ENCODE measurements around the gene ARFGEF3. TPM values are rescaled to one million over a fixed set of nuclear protein-coding genes. Genes with fewer than 3 reads are reported as not detected.
A peak's percentile ranks its signal among the peaks of the same experiment; 100 is the strongest.

ARFGEF3 gene
- total RNA-seq, 1 donor from 2014 or later, result 28.6 TPM

GRCh38 chr6:138311268-138311667 is 149.5 kb downstream of the ARFGEF3 start:
- no peaks in the 10 kb centered on the region for H3K27me3 Mint-ChIP-seq
- peaks cover 10% of the 10 kb centered on the region for H3K4me1 Mint-ChIP-seq (ENCODE audit: low read depth)
- TF ChIP-seq, protein P1, sequence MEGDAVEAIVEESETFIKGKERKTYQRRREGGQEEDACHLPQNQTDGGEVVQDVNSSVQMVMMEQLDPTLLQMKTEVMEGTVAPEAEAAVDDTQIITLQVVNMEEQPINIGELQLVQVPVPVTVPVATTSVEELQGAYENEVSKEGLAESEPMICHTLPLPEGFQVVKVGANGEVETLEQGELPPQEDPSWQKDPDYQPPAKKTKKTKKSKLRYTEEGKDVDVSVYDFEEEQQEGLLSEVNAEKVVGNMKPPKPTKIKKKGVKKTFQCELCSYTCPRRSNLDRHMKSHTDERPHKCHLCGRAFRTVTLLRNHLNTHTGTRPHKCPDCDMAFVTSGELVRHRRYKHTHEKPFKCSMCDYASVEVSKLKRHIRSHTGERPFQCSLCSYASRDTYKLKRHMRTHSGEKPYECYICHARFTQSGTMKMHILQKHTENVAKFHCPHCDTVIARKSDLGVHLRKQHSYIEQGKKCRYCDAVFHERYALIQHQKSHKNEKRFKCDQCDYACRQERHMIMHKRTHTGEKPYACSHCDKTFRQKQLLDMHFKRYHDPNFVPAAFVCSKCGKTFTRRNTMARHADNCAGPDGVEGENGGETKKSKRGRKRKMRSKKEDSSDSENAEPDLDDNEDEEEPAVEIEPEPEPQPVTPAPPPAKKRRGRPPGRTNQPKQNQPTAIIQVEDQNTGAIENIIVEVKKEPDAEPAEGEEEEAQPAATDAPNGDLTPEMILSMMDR (IDR thresholded peaks at IDR 0.05; ENCODE audit: unreplicated experiment), result no peak
- H3K4me3 Mint-ChIP-seq (ENCODE audit: low read depth), result no peak overlapping the region
- H3K27ac Mint-ChIP-seq, result peak overlapping the region; percentile 33
- DNase-seq (ENCODE audit: low spot score, unreplicated experiment), result no peak
- no peaks in the 10 kb centered on the region for H3K9me3 Mint-ChIP-seq (ENCODE audit: low read depth)
- H3K36me3 Mint-ChIP-seq (ENCODE audit: insufficient read depth), result peaks cover 20% of the 10 kb centered on the region

GRCh38 chr6:138318741-138319375 is 157.1 kb downstream of the ARFGEF3 start:
- no peaks in the 10 kb centered on the region for H3K4me1 Mint-ChIP-seq (ENCODE audit: low read depth)
- H3K27ac Mint-ChIP-seq, result no peak overlapping the region
- H3K27me3 Mint-ChIP-seq, result no peaks in the 10 kb centered on the region
- peaks cover 35% of the 10 kb centered on the region for H3K36me3 Mint-ChIP-seq (ENCODE audit: insufficient read depth)
- TF ChIP-seq, protein P1 (IDR thresholded peaks at IDR 0.05; ENCODE audit: unreplicated experiment), result no peak
- H3K4me3 Mint-ChIP-seq (ENCODE audit: low read depth), result no peak overlapping the region
- H3K9me3 Mint-ChIP-seq (ENCODE audit: low read depth), result peaks cover 7% of the 10 kb centered on the region
- DNase-seq (ENCODE audit: low spot score, unreplicated experiment), result no peak

- H3K27ac Mint-ChIP-seq, result no peak overlapping the region
- DNase-seq (ENCODE audit: low spot score, unreplicated experiment), result no peak
- H3K4me1 Mint-ChIP-seq (ENCODE audit: low read depth), result no peaks in the 10 kb centered on the region
- TF ChIP-seq, protein P1 (IDR thresholded peaks at IDR 0.05; ENCODE audit: unreplicated experiment), result no peak
- no peaks in the 10 kb centered on the region for H3K27me3 Mint-ChIP-seq
- H3K4me3 Mint-ChIP-seq (ENCODE audit: low read depth), result no peak overlapping the region
- H3K9me3 Mint-ChIP-seq (ENCODE audit: low read depth), result peaks cover 11% of the 10 kb centered on the region
- H3K36me3 Mint-ChIP-seq (ENCODE audit: insufficient read depth), result peaks cover 45% of the 10 kb centered on the region
Observed at GRCh38 chr6:138321934-138322333, 160.2 kb downstream of the ARFGEF3 start.

GRCh38 chr6:138323821-138324220 is 162.1 kb downstream of the ARFGEF3 start:
- H3K36me3 Mint-ChIP-seq (ENCODE audit: insufficient read depth), result peaks cover 56% of the 10 kb centered on the region
- TF ChIP-seq, protein P1 (IDR thresholded peaks at IDR 0.05; ENCODE audit: unreplicated experiment), result no peak
- H3K9me3 Mint-ChIP-seq (ENCODE audit: low read depth), result peaks cover 11% of the 10 kb centered on the region

DNA sequence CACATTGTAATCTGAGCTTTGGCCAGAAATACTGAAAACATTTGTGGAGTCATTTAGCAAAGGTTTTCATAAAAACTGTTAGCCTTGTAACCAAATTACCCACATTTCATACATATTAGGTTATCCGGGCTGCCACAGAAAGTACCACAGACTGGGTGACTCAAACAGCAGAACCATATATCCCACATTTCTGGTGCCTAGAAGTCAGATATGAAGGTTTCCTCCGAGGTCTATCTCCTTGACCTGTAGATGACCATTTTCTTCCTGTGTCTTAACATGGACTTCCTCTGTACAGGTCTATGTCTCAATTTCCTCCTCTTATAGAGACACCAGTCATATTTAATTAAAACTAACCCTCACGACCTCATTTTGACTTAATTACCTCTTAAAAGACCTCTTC is 166.5 kb downstream of the ARFGEF3 start:
- DNase-seq (ENCODE audit: low spot score, unreplicated experiment), result no peak
- H3K36me3 Mint-ChIP-seq (ENCODE audit: insufficient read depth), result peaks cover 33% of the 10 kb centered on the region
- H3K9me3 Mint-ChIP-seq (ENCODE audit: low read depth), result peaks cover 4% of the 10 kb centered on the region

More at GRCh38 chr6:138323821-138324220, 162.1 kb downstream of the ARFGEF3 start:
- Mint-ChIP-seq H3K27me3 (no peaks in the 10 kb centered on the region), H3K4me1 (ENCODE audit: low read depth) (no peaks in the 10 kb centered on the region), H3K4me3 (ENCODE audit: low read depth) (no peak overlapping the region), H3K27ac (no peak overlapping the region)
- no peak for DNase-seq (ENCODE audit: low spot score, unreplicated experiment)

More for the DNA sequence above, 166.5 kb downstream of the ARFGEF3 start:
- Mint-ChIP-seq H3K27ac (no peak overlapping the region), H3K27me3 (no peaks in the 10 kb centered on the region), H3K4me1 (ENCODE audit: low read depth) (peaks cover 3% of the 10 kb centered on the region), H3K4me3 (ENCODE audit: low read depth) (no peak overlapping the region)
- TF ChIP-seq, protein P1 (IDR thresholded peaks at IDR 0.05; ENCODE audit: unreplicated experiment), result no peak

Data from progenitor cell of endocrine pancreas (in vitro differentiated cells).